Measurements from ENCODE around the gene KRTAP5-10. TPM values are rescaled to one million over a fixed set of nuclear protein-coding genes. Genes with fewer than 3 reads are reported as not detected.
"Not testable (repeated sequence)": the region's sequence is repeated elsewhere in the genome, so short reads cannot be mapped to it uniquely, and the experiment has no call there.

KRTAP5-10 gene
- total RNA-seq, 1 experiment from 2014 or later = not detected

- DNase-seq (ENCODE audit: low spot score) = peak; percentile 67
- CTCF ChIA-PET = interaction anchor here (0.6 kb wide), 1 partner anchor 259 kb away, joined by 3 read pairs; no protein-coding TSS in a partner anchor
- H3K27ac Mint-ChIP-seq, POLR2A ChIA-PET, ATAC-seq, H3K4me1 Mint-ChIP-seq, H3K36me3 Mint-ChIP-seq, H3K4me3 Mint-ChIP-seq, H3K9me3 Mint-ChIP-seq: not testable (repeated sequence)
- TF ChIP-seq CTCF (IDR thresholded peaks at IDR 0.05) = peak; percentile 71
- H3K27me3 Mint-ChIP-seq (ENCODE audit: low read depth) = peaks cover 62% of the 10 kb centered on the region
Measured at GRCh38 chr11:71604798-71605488, 39.6 kb downstream of the KRTAP5-10 start.

- H3K36me3 Mint-ChIP-seq, H3K4me1 Mint-ChIP-seq, H3K9me3 Mint-ChIP-seq, POLR2A ChIA-PET, ATAC-seq, H3K27ac Mint-ChIP-seq: not testable (repeated sequence)
- Mint-ChIP-seq H3K4me3 (peak overlapping the region; percentile 77), H3K27me3 (ENCODE audit: low read depth) (peaks cover 68% of the 10 kb centered on the region)
- TF ChIP-seq MAX (CRISPR knock-in tag; IDR thresholded peaks at IDR 0.05) = 0 out of 2 replicates have a peak, but pooled peaks have one; percentile 25
- CTCF ChIA-PET = interaction anchor here (0.6 kb wide), 1 partner anchor 321 kb away, joined by 3 read pairs; no protein-coding TSS in a partner anchor
- peak; percentile 32 for DNase-seq (ENCODE audit: low spot score)
Measured at GRCh38 chr11:71606853-71607519, 41.6 kb downstream of the KRTAP5-10 start.

GRCh38 chr11:71607520-71608216, 42.3 kb downstream of the KRTAP5-10 start:
- Mint-ChIP-seq H3K27me3 (ENCODE audit: low read depth) (peaks cover 70% of the 10 kb centered on the region), H3K4me3 (peak overlapping the region; percentile 77)
- CTCF ChIA-PET, H3K36me3 Mint-ChIP-seq, H3K9me3 Mint-ChIP-seq, POLR2A ChIA-PET, H3K4me1 Mint-ChIP-seq, ATAC-seq, H3K27ac Mint-ChIP-seq: not testable (repeated sequence)
- DNase-seq (ENCODE audit: low spot score) = peak; percentile 23

GRCh38 chr11:71608272-71608671, 42.9 kb downstream of the KRTAP5-10 start:
- DNase-seq (ENCODE audit: low spot score); H3K27ac Mint-ChIP-seq; H3K4me1 Mint-ChIP-seq; CTCF ChIA-PET; POLR2A ChIA-PET; H3K36me3 Mint-ChIP-seq; ATAC-seq; H3K9me3 Mint-ChIP-seq: not testable (repeated sequence)
- H3K4me3 Mint-ChIP-seq = peak overlapping the region; percentile 37
- peaks cover 72% of the 10 kb centered on the region for H3K27me3 Mint-ChIP-seq (ENCODE audit: low read depth)

GRCh38 chr11:71611218-71611910, 46.0 kb downstream of the KRTAP5-10 start:
- ATAC-seq; DNase-seq (ENCODE audit: low spot score); H3K4me1 Mint-ChIP-seq; H3K36me3 Mint-ChIP-seq; POLR2A ChIA-PET; H3K4me3 Mint-ChIP-seq; CTCF ChIA-PET; H3K9me3 Mint-ChIP-seq; H3K27ac Mint-ChIP-seq: not testable (repeated sequence)
- H3K27me3 Mint-ChIP-seq (ENCODE audit: low read depth) = peaks cover 53% of the 10 kb centered on the region

- CTCF ChIA-PET; H3K4me3 Mint-ChIP-seq; ATAC-seq; H3K27ac Mint-ChIP-seq; DNase-seq (ENCODE audit: low spot score); H3K4me1 Mint-ChIP-seq; H3K9me3 Mint-ChIP-seq; H3K36me3 Mint-ChIP-seq; POLR2A ChIA-PET: not testable (repeated sequence)
- peaks cover 35% of the 10 kb centered on the region for H3K27me3 Mint-ChIP-seq (ENCODE audit: low read depth)
Measured at GRCh38 chr11:71613931-71614330, 48.6 kb downstream of the KRTAP5-10 start.

- H3K27me3 Mint-ChIP-seq (ENCODE audit: low read depth) = peaks cover 30% of the 10 kb centered on the region
Measured at GRCh38 chr11:71614366-71614917, 49.1 kb downstream of the KRTAP5-10 start.

GRCh38 chr11:71615003-71615402, 49.6 kb downstream of the KRTAP5-10 start:
- POLR2A ChIA-PET; H3K9me3 Mint-ChIP-seq; H3K36me3 Mint-ChIP-seq; DNase-seq (ENCODE audit: low spot score); H3K4me3 Mint-ChIP-seq; CTCF ChIA-PET; H3K4me1 Mint-ChIP-seq; ATAC-seq; H3K27ac Mint-ChIP-seq: not testable (repeated sequence)
- H3K27me3 Mint-ChIP-seq (ENCODE audit: low read depth) = peaks cover 28% of the 10 kb centered on the region

More at GRCh38 chr11:71614366-71614917, 49.1 kb downstream of the KRTAP5-10 start:
- H3K27ac Mint-ChIP-seq; H3K36me3 Mint-ChIP-seq; H3K4me3 Mint-ChIP-seq; CTCF ChIA-PET; H3K9me3 Mint-ChIP-seq; DNase-seq (ENCODE audit: low spot score); H3K4me1 Mint-ChIP-seq; ATAC-seq; POLR2A ChIA-PET: not testable (repeated sequence)

Data from WTC11 (cell line).